ENCODE measurements around the gene PPP1R36. TPM values are rescaled to one million over a fixed set of nuclear protein-coding genes. Genes with fewer than 3 reads are reported as not detected.

The PPP1R36 gene
- total RNA-seq, 1 donor from 2014 or later = not detected

- Mint-ChIP-seq H3K27me3 (peaks cover 3% of the 10 kb centered on the region), H3K9me3 (no peaks in the 10 kb centered on the region), H3K4me3 (no peak overlapping the region), H3K4me1 (no peaks in the 10 kb centered on the region), H3K36me3 (ENCODE audit: low read depth) (no peaks in the 10 kb centered on the region), H3K27ac (no peak overlapping the region)
- ChIA-PET POLR2A (no interaction called here), CTCF (interaction anchor here (1.1 kb wide), 1 partner anchor 109 kb away, joined by 3 read pairs; no protein-coding TSS in a partner anchor)
- ATAC-seq (ENCODE audit: low read depth) = no peak
- no peak for DNase-seq
- intact Hi-C loops (cut with micrococcal nuclease) = no loop called here
- TF ChIP-seq CTCF (IDR thresholded peaks at IDR 0.05) = no peak
These were observed 42.0 kb downstream of the PPP1R36 start for GRCh38 chr14:64591809-64592208.

- DNase-seq (no peak), ATAC-seq (ENCODE audit: low read depth) (no peak)
- no peak for TF ChIP-seq CTCF (IDR thresholded peaks at IDR 0.05)
- H3K4me1 Mint-ChIP-seq = no peaks in the 10 kb centered on the region
- intact Hi-C loops (cut with micrococcal nuclease) = no loop called here
- ChIA-PET POLR2A (no interaction called here), CTCF (no interaction called here)
- H3K36me3 Mint-ChIP-seq (ENCODE audit: low read depth) = no peaks in the 10 kb centered on the region
- no peak overlapping the region for H3K4me3 Mint-ChIP-seq
- no peak overlapping the region for H3K27ac Mint-ChIP-seq
- H3K27me3 Mint-ChIP-seq = peaks cover 3% of the 10 kb centered on the region
- H3K9me3 Mint-ChIP-seq = no peaks in the 10 kb centered on the region
These were observed 44.7 kb downstream of the PPP1R36 start for GRCh38 chr14:64594438-64594837.

- TF ChIP-seq CTCF (IDR thresholded peaks at IDR 0.05) = no peak
- no peaks in the 10 kb centered on the region for H3K9me3 Mint-ChIP-seq
- H3K4me3 Mint-ChIP-seq = no peak overlapping the region
- ChIA-PET POLR2A (no interaction called here), CTCF (no interaction called here)
- H3K27me3 Mint-ChIP-seq = peaks cover 11% of the 10 kb centered on the region
- no peaks in the 10 kb centered on the region for H3K4me1 Mint-ChIP-seq
- ATAC-seq (ENCODE audit: low read depth) (no peak), DNase-seq (no peak)
- intact Hi-C loops (cut with micrococcal nuclease) = no loop called here
- H3K27ac Mint-ChIP-seq = no peak overlapping the region
- H3K36me3 Mint-ChIP-seq (ENCODE audit: low read depth) = no peaks in the 10 kb centered on the region
These were observed 48.6 kb downstream of the PPP1R36 start for GRCh38 chr14:64598404-64598803.

DNA sequence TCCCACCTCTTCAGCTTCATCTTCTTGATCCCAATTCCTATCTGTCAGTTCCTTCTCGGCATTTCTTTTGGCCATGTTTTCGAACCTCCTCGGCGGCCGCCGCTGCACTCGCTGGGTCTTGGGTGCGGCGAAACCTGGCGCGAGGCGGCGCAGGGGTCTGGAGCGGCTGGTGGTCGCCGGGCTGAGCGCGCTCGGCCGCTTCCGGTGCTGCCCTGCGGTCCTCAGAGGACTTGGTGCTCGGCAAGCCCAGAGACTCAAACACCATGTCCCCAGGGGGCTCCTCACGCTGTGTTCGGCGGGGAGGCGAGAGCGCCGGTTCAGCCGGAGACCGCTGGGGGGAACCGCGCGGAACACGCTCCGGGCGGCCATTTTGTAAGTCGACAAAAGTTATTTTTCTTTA lies 51.8 kb downstream of the PPP1R36 start:
- TF ChIP-seq CTCF (IDR thresholded peaks at IDR 0.05) = no peak
- DNase-seq (no peak), ATAC-seq (ENCODE audit: low read depth) (no peak)
- H3K27ac Mint-ChIP-seq = no peak overlapping the region
- intact Hi-C loops (cut with micrococcal nuclease) = no loop called here
- no peaks in the 10 kb centered on the region for H3K4me1 Mint-ChIP-seq
- ChIA-PET CTCF (no interaction called here), POLR2A (no interaction called here)
- H3K36me3 Mint-ChIP-seq (ENCODE audit: low read depth) = no peaks in the 10 kb centered on the region
- no peaks in the 10 kb centered on the region for H3K9me3 Mint-ChIP-seq
- H3K4me3 Mint-ChIP-seq = no peak overlapping the region
- H3K27me3 Mint-ChIP-seq = peaks cover 17% of the 10 kb centered on the region

DNA sequence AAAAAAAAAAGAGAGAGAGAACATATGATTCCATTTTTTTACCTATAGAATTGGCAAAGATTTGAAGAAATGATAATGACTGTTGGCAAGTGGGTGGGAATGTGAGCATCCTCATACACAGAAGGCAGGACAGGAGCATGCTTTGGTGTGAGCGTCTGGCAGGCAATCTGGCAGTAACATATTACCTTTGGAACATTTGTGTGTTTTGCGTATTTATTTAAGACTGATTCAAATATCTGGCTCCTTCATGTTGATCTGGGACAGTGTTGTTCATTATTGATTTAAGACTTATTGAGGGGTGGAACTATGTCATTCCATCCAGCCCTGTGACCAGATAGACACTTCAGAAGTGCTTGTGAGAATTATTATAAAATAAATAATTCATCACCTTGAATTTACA lies 53.1 kb downstream of the PPP1R36 start:
- H3K27ac Mint-ChIP-seq = no peak overlapping the region
- H3K36me3 Mint-ChIP-seq (ENCODE audit: low read depth) = no peaks in the 10 kb centered on the region
- no peak overlapping the region for H3K4me3 Mint-ChIP-seq
- H3K4me1 Mint-ChIP-seq = no peaks in the 10 kb centered on the region
- POLR2A ChIA-PET = no interaction called here
- CTCF ChIA-PET = no interaction called here
- DNase-seq (no peak), ATAC-seq (ENCODE audit: low read depth) (no peak)
- intact Hi-C loops (cut with micrococcal nuclease) = no loop called here
- no peaks in the 10 kb centered on the region for H3K9me3 Mint-ChIP-seq
- no peak for TF ChIP-seq CTCF (IDR thresholded peaks at IDR 0.05)
- peaks cover 21% of the 10 kb centered on the region for H3K27me3 Mint-ChIP-seq

Data from activated B cell treated with CpG ODN at 0.5 μM for 24 hours (primary cell).